Mesendoderm (in vitro differentiated cells): ENCODE measurements around the gene OR4D11.

Source experiments
- DNase-seq: peaks from one replicate; pipeline ENCODE4 v3.0.0; 2013
- H2AK5ac ChIP-seq: 2 replicates; pipeline ENCODE4 v1.6.1; 2013; ENCODE audit warnings: low read length, inconsistent platforms
- H2BK120ac ChIP-seq: 2 replicates; pipeline ENCODE4 v1.6.1; 2013; ENCODE audit warnings: low read depth, mild to moderate bottlenecking, low read length, moderate library complexity, mixed read lengths
- H2BK15ac ChIP-seq: replicated peaks from 2 replicates; pipeline ENCODE4 v1.6.1; 2013; ENCODE audit warnings: low read depth, mild to moderate bottlenecking, moderate library complexity
- H2BK5ac ChIP-seq: 2 replicates; pipeline ENCODE4 v1.6.1; 2013; ENCODE audit warnings: low read length, inconsistent platforms
- H3K18ac ChIP-seq: 2 replicates; pipeline ENCODE4 v1.6.1; 2013; ENCODE audit warnings: mild to moderate bottlenecking, low read length, mixed read lengths
- H3K23ac ChIP-seq: one replicate; pipeline ENCODE4 v1.6.1; 2013; ENCODE audit warnings: low read length
- H3K27ac ChIP-seq: 2 replicates; pipeline ENCODE4 v1.5.1; 2013; ENCODE audit warnings: low read depth, mild to moderate bottlenecking, inconsistent platforms, low read length, moderate library complexity
- H3K27me3 ChIP-seq: 2 replicates; pipeline ENCODE4 v1.6.1; 2013; ENCODE audit warnings: low read length, control low read depth, mild to moderate bottlenecking, inconsistent platforms; ENCODE audit not compliant: insufficient read depth, poor library complexity
- H3K36me3 ChIP-seq: 2 replicates; pipeline ENCODE4 v1.6.1; 2013; ENCODE audit warnings: low read length, inconsistent platforms; ENCODE audit not compliant: control insufficient read depth, insufficient read depth
- H3K4ac ChIP-seq: one replicate; pipeline ENCODE4 v1.6.1; 2013; ENCODE audit warnings: low read depth, mild to moderate bottlenecking, low read length, moderate library complexity
- H3K4me1 ChIP-seq: 2 replicates; pipeline ENCODE4 v1.6.1; 2013; ENCODE audit warnings: low read depth, low read length, inconsistent platforms; ENCODE audit not compliant: control insufficient read depth
- H3K4me2 ChIP-seq: 2 replicates; pipeline ENCODE4 v1.6.1; 2013; ENCODE audit warnings: low read length
- H3K4me3 ChIP-seq: 2 replicates; pipeline ENCODE4 v1.5.1; 2013; ENCODE audit warnings: mild to moderate bottlenecking, low read length
- H3K56ac ChIP-seq: one replicate; pipeline ENCODE4 v1.6.1; 2013; ENCODE audit warnings: low read length
- H3K79me1 ChIP-seq: 2 replicates; pipeline ENCODE4 v1.6.1; 2013; ENCODE audit warnings: low read length, inconsistent platforms
- H3K79me2 ChIP-seq: 2 replicates; pipeline ENCODE4 v1.6.1; 2013; ENCODE audit warnings: mild to moderate bottlenecking, low read length; ENCODE audit not compliant: control insufficient read depth, insufficient read depth
- H3K9ac ChIP-seq: 2 replicates; pipeline ENCODE4 v1.6.1; 2013; ENCODE audit warnings: low read length, inconsistent platforms
- H4K5ac ChIP-seq: one replicate; pipeline ENCODE4 v1.6.1; 2013; ENCODE audit warnings: low read length
- H4K8ac ChIP-seq: one replicate; pipeline ENCODE4 v1.6.1; 2013; ENCODE audit warnings: low read depth, mild to moderate bottlenecking, control low read depth, low read length, moderate library complexity
- WGBS: extraction: QIAGEN DNeasy Blood & Tissue Kit; methylation state at CpG from one replicate; pipeline ENCODE4 v1.1.7; 2013; ENCODE audit warnings: low lambda C conversion rate, missing lambda C conversion rate; ENCODE audit not compliant: insufficient coverage; ENCODE audit errors: extremely low coverage; 5-methylcytosine and 5-hydroxymethylcytosine counted together

Gene OR4D11

GRCh38 chr11:59520741-59521140 is 17.4 kb downstream of the OR4D11 start:
- no peak overlapping the region for H3K56ac ChIP-seq
- no peak overlapping the region for H3K4me3 ChIP-seq
- no peak overlapping the region for H4K5ac ChIP-seq
- H3K18ac ChIP-seq = no peak overlapping the region
- H3K9ac ChIP-seq = no peak overlapping the region
- H3K79me1 ChIP-seq = no peaks in the 10 kb centered on the region
- no peak overlapping the region for H2BK5ac ChIP-seq
- no peak for DNase-seq
- H3K36me3 ChIP-seq = no peaks in the 10 kb centered on the region
- no peak overlapping the region for H3K4me2 ChIP-seq
- no peak overlapping the region for H2BK15ac ChIP-seq
- no peak overlapping the region for H3K23ac ChIP-seq
- no peak overlapping the region for H3K4ac ChIP-seq
- H2AK5ac ChIP-seq = no peak overlapping the region
- H3K4me1 ChIP-seq = no peaks in the 10 kb centered on the region
- no peaks in the 10 kb centered on the region for H3K27me3 ChIP-seq
- H3K79me2 ChIP-seq = no peaks in the 10 kb centered on the region
- WGBS = no CpG with 5 or more reads among the region's 5 CpGs
- H3K27ac ChIP-seq = no peak overlapping the region
- H2BK120ac ChIP-seq = no peak overlapping the region
- no peak overlapping the region for H4K8ac ChIP-seq

- Histone ChIP-seq H3K4me2 (no peak overlapping the region), H3K27me3 (no peaks in the 10 kb centered on the region), H2BK5ac (no peak overlapping the region), H3K4me3 (no peak overlapping the region), H3K18ac (no peak overlapping the region), H3K56ac (no peak overlapping the region), H4K8ac (no peak overlapping the region), H3K4me1 (peaks cover 2% of the 10 kb centered on the region), H2BK15ac (no peak overlapping the region), H3K4ac (no peak overlapping the region), H3K79me2 (no peaks in the 10 kb centered on the region), H3K27ac (no peak overlapping the region), H4K5ac (no peak overlapping the region), H3K23ac (no peak overlapping the region), H2BK120ac (no peak overlapping the region), H2AK5ac (no peak overlapping the region), H3K36me3 (no peaks in the 10 kb centered on the region), H3K9ac (no peak overlapping the region), H3K79me1 (no peaks in the 10 kb centered on the region)
- no CpG with 5 or more reads among the region's 1 CpG for WGBS
- DNase-seq = peak; percentile 31
Observed at GRCh38 chr11:59523541-59523940, 20.2 kb downstream of the OR4D11 start.

GRCh38 chr11:59528711-59529110 is 25.3 kb downstream of the OR4D11 start:
- H3K79me2 ChIP-seq = no peaks in the 10 kb centered on the region
- H3K4ac ChIP-seq = no peak overlapping the region
- no peak overlapping the region for H2BK15ac ChIP-seq
- H3K36me3 ChIP-seq = no peaks in the 10 kb centered on the region
- no peak overlapping the region for H4K8ac ChIP-seq
- no peaks in the 10 kb centered on the region for H3K27me3 ChIP-seq
- H3K4me2 ChIP-seq = no peak overlapping the region
- H3K9ac ChIP-seq = no peak overlapping the region
- DNase-seq = no peak
- no peaks in the 10 kb centered on the region for H3K79me1 ChIP-seq
- no peak overlapping the region for H3K23ac ChIP-seq
- no peak overlapping the region for H3K27ac ChIP-seq
- peak overlapping the region; percentile 10 for H3K56ac ChIP-seq
- peaks cover 5% of the 10 kb centered on the region for H3K4me1 ChIP-seq
- no peak overlapping the region for H2BK120ac ChIP-seq
- no peak overlapping the region for H2BK5ac ChIP-seq
- H4K5ac ChIP-seq = no peak overlapping the region
- no peak overlapping the region for H3K18ac ChIP-seq
- H3K4me3 ChIP-seq = no peak overlapping the region
- WGBS = no CpG with 5 or more reads among the region's 7 CpGs
- H2AK5ac ChIP-seq = no peak overlapping the region

- no peak overlapping the region for H3K4me3 ChIP-seq
- H3K9ac ChIP-seq = no peak overlapping the region
- no peak overlapping the region for H2BK120ac ChIP-seq
- no peaks in the 10 kb centered on the region for H3K27me3 ChIP-seq
- no peak overlapping the region for H4K8ac ChIP-seq
- no peak overlapping the region for H4K5ac ChIP-seq
- H3K79me1 ChIP-seq = no peaks in the 10 kb centered on the region
- no peak overlapping the region for H2AK5ac ChIP-seq
- no peak overlapping the region for H3K27ac ChIP-seq
- H3K56ac ChIP-seq = peak overlapping the region; percentile 22
- H3K18ac ChIP-seq = no peak overlapping the region
- no peaks in the 10 kb centered on the region for H3K36me3 ChIP-seq
- H3K79me2 ChIP-seq = no peaks in the 10 kb centered on the region
- WGBS = no CpG with 5 or more reads among the region's 2 CpGs
- no peak for DNase-seq
- H2BK5ac ChIP-seq = no peak overlapping the region
- H3K4me1 ChIP-seq = peaks cover 6% of the 10 kb centered on the region
- H3K4me2 ChIP-seq = no peak overlapping the region
- no peak overlapping the region for H3K4ac ChIP-seq
- H3K23ac ChIP-seq = no peak overlapping the region
- no peak overlapping the region for H2BK15ac ChIP-seq
Observed at GRCh38 chr11:59532620-59533019, 29.2 kb downstream of the OR4D11 start.

- H3K23ac ChIP-seq = no peak overlapping the region
- H3K56ac ChIP-seq = no peak overlapping the region
- peaks cover 5% of the 10 kb centered on the region for H3K4me1 ChIP-seq
- WGBS = no CpG with 5 or more reads among the region's 1 CpG
- H3K4me2 ChIP-seq = no peak overlapping the region
- H3K79me1 ChIP-seq = no peaks in the 10 kb centered on the region
- H4K8ac ChIP-seq = no peak overlapping the region
- no peak overlapping the region for H2BK15ac ChIP-seq
- no peaks in the 10 kb centered on the region for H3K27me3 ChIP-seq
- H2BK5ac ChIP-seq = no peak overlapping the region
- H3K36me3 ChIP-seq = no peaks in the 10 kb centered on the region
- no peak overlapping the region for H3K18ac ChIP-seq
- no peak overlapping the region for H4K5ac ChIP-seq
- no peak for DNase-seq
- H3K27ac ChIP-seq = no peak overlapping the region
- no peak overlapping the region for H2AK5ac ChIP-seq
- H3K4me3 ChIP-seq = no peak overlapping the region
- H3K4ac ChIP-seq = no peak overlapping the region
- no peak overlapping the region for H2BK120ac ChIP-seq
- no peak overlapping the region for H3K9ac ChIP-seq
- H3K79me2 ChIP-seq = no peaks in the 10 kb centered on the region
Observed at GRCh38 chr11:59534676-59535075, 31.3 kb downstream of the OR4D11 start.

- Histone ChIP-seq H2BK120ac (no peak overlapping the region), H3K79me2 (no peaks in the 10 kb centered on the region), H3K18ac (no peak overlapping the region), H2AK5ac (no peak overlapping the region), H3K4me1 (peaks cover 3% of the 10 kb centered on the region), H3K79me1 (no peaks in the 10 kb centered on the region), H3K23ac (no peak overlapping the region), H2BK15ac (no peak overlapping the region), H4K8ac (no peak overlapping the region), H3K9ac (no peak overlapping the region), H4K5ac (no peak overlapping the region), H3K4me3 (no peak overlapping the region), H3K4ac (no peak overlapping the region), H2BK5ac (no peak overlapping the region), H3K27ac (no peak overlapping the region), H3K56ac (no peak overlapping the region), H3K4me2 (no peak overlapping the region), H3K36me3 (no peaks in the 10 kb centered on the region), H3K27me3 (no peaks in the 10 kb centered on the region)
- WGBS = no CpG with 5 or more reads among the region's 3 CpGs
- no peak for DNase-seq
Observed at GRCh38 chr11:59542142-59542810, 38.9 kb downstream of the OR4D11 start.
